Measurements from ENCODE around the gene ATG7.

ATG7 gene

GRCh38 chr3:11269007-11269406 is 3.2 kb upstream of the ATG7 start:
- no peak for DNase-seq (ENCODE audit: extremely low read depth, low read depth)
- TF ChIP-seq CTCF (IDR thresholded peaks at IDR 0.05; ENCODE audit: low read depth, low read length, missing control alignments): no peak
- no peak overlapping the region for H3K4me3 ChIP-seq (replicated peaks; ENCODE audit: low read depth, low read length)

- TF ChIP-seq CTCF (IDR thresholded peaks at IDR 0.05; ENCODE audit: low read depth, low read length, missing control alignments): no peak
- H3K4me3 ChIP-seq (replicated peaks; ENCODE audit: low read depth, low read length): peak overlapping the region; percentile 99
- DNase-seq (ENCODE audit: extremely low read depth, low read depth): no peak
Observed at GRCh38 chr3:11272906-11273574, 843 bp downstream of the ATG7 start.

- no peak for DNase-seq (ENCODE audit: extremely low read depth, low read depth)
- TF ChIP-seq CTCF (IDR thresholded peaks at IDR 0.05; ENCODE audit: low read depth, low read length, missing control alignments): no peak
- H3K4me3 ChIP-seq (replicated peaks; ENCODE audit: low read depth, low read length): peak overlapping the region; percentile 99
Observed at GRCh38 chr3:11273891-11274291, 1.7 kb downstream of the ATG7 start.

- DNase-seq (ENCODE audit: extremely low read depth, low read depth): no peak
- no peak overlapping the region for H3K4me3 ChIP-seq (replicated peaks; ENCODE audit: low read depth, low read length)
- TF ChIP-seq CTCF (IDR thresholded peaks at IDR 0.05; ENCODE audit: low read depth, low read length, missing control alignments): no peak
Observed at GRCh38 chr3:11274566-11275142, 2.5 kb downstream of the ATG7 start.

- TF ChIP-seq CTCF (IDR thresholded peaks at IDR 0.05; ENCODE audit: low read depth, low read length, missing control alignments): no peak
- H3K4me3 ChIP-seq (replicated peaks; ENCODE audit: low read depth, low read length): no peak overlapping the region
- DNase-seq (ENCODE audit: extremely low read depth, low read depth): no peak
Observed at GRCh38 chr3:11275926-11276325, 3.7 kb downstream of the ATG7 start.

- no peak for DNase-seq (ENCODE audit: extremely low read depth, low read depth)
- TF ChIP-seq CTCF (IDR thresholded peaks at IDR 0.05; ENCODE audit: low read depth, low read length, missing control alignments): no peak
- H3K4me3 ChIP-seq (replicated peaks; ENCODE audit: low read depth, low read length): no peak overlapping the region
Observed at GRCh38 chr3:11276901-11277300, 4.7 kb downstream of the ATG7 start.
